ENCODE data around the gene CHN1.

The CHN1 gene

GRCh38 chr2:174970092-174970491 is 35.1 kb downstream of the CHN1 start:
- no peak overlapping the region for H4K8ac ChIP-seq (ENCODE audit: low read depth, low read length)
- no peak overlapping the region for H4K12ac ChIP-seq (ENCODE audit: low read depth, low read length)
- peaks cover 0 to 7% of the 10 kb centered on the region in 2 experiments for H3K4me1 ChIP-seq (ENCODE audit: control insufficient read depth in 1 of 2, insufficient read depth in 2 of 2, low read length in 2 of 2)
- no peak overlapping the region for H3K18ac ChIP-seq (ENCODE audit: low read length)
- H3K23ac ChIP-seq (ENCODE audit: low read length) = no peak overlapping the region
- H3K79me2 ChIP-seq (ENCODE audit: control insufficient read depth, insufficient read depth, low read length, poor library complexity) = peaks cover 1% of the 10 kb centered on the region
- no peak overlapping the region for H3K4me2 ChIP-seq (ENCODE audit: low read length)
- H3K9me3 ChIP-seq (ENCODE audit: insufficient read depth, low read depth, low read length) = no peaks in the 10 kb centered on the region
- no CpG with 5 or more reads among the region's 1 CpG for WGBS (ENCODE audit: extremely low coverage, insufficient coverage, insufficient read length)
- peak in 1 of 2 donors; percentile 37 for DNase-seq
- no peak overlapping the region for H3K4me3 ChIP-seq (ENCODE audit: low read depth, low read length)
- no peak overlapping the region for H2AK5ac ChIP-seq (ENCODE audit: low read length)
- H3K4ac ChIP-seq (ENCODE audit: low read depth, low read length) = no peak overlapping the region
- H3K27ac ChIP-seq (ENCODE audit: low read depth, low read length) = no peak overlapping the region
- H2BK120ac ChIP-seq (ENCODE audit: insufficient read depth, low read length, poor library complexity) = no peak overlapping the region
- no peak overlapping the region for H3K9ac ChIP-seq (ENCODE audit: low read length)
- H3K36me3 ChIP-seq (ENCODE audit: control insufficient read depth in 1 of 2, insufficient read depth in 2 of 2, low read length in 2 of 2) = no peaks in the 10 kb centered on the region
- no peak overlapping the region for H2AFZ ChIP-seq (ENCODE audit: insufficient read depth, low read length, poor library complexity)
- no peak overlapping the region for H2BK5ac ChIP-seq (ENCODE audit: low read depth, low read length, poor library complexity)
- H3K27me3 ChIP-seq (ENCODE audit: insufficient read depth, low read length) = no peaks in the 10 kb centered on the region
- H3K79me1 ChIP-seq (ENCODE audit: low read length) = no peaks in the 10 kb centered on the region
- no peak overlapping the region for H3K14ac ChIP-seq (ENCODE audit: low read length)
- H2BK12ac ChIP-seq (ENCODE audit: low read length) = no peak overlapping the region
- no peak overlapping the region for H4K91ac ChIP-seq (ENCODE audit: low read depth, low read length)

- H3K79me2 ChIP-seq (ENCODE audit: control insufficient read depth, insufficient read depth, low read length, poor library complexity) = peaks cover 1% of the 10 kb centered on the region
- no CpG with 5 or more reads among the region's 6 CpGs for WGBS (ENCODE audit: extremely low coverage, insufficient coverage, insufficient read length)
- H3K9ac ChIP-seq (ENCODE audit: low read length) = no peak overlapping the region
- no peak overlapping the region for H2BK12ac ChIP-seq (ENCODE audit: low read length)
- H3K9me3 ChIP-seq (ENCODE audit: insufficient read depth, low read depth, low read length) = no peaks in the 10 kb centered on the region
- H2BK5ac ChIP-seq (ENCODE audit: low read depth, low read length, poor library complexity) = no peak overlapping the region
- no peaks in the 10 kb centered on the region for H3K27me3 ChIP-seq (ENCODE audit: insufficient read depth, low read length)
- no peak overlapping the region for H3K4me3 ChIP-seq (ENCODE audit: low read depth, low read length)
- no peaks in the 10 kb centered on the region for H3K79me1 ChIP-seq (ENCODE audit: low read length)
- no peak overlapping the region for H3K4me2 ChIP-seq (ENCODE audit: low read length)
- H2BK120ac ChIP-seq (ENCODE audit: insufficient read depth, low read length, poor library complexity) = no peak overlapping the region
- H2AK5ac ChIP-seq (ENCODE audit: low read length) = no peak overlapping the region
- no peak overlapping the region for H3K27ac ChIP-seq (ENCODE audit: low read depth, low read length)
- H3K36me3 ChIP-seq (ENCODE audit: control insufficient read depth in 1 of 2, insufficient read depth in 2 of 2, low read length in 2 of 2) = no peaks in the 10 kb centered on the region
- H3K18ac ChIP-seq (ENCODE audit: low read length) = no peak overlapping the region
- no peak overlapping the region for H4K12ac ChIP-seq (ENCODE audit: low read depth, low read length)
- H3K4ac ChIP-seq (ENCODE audit: low read depth, low read length) = no peak overlapping the region
- no peak overlapping the region for H4K91ac ChIP-seq (ENCODE audit: low read depth, low read length)
- DNase-seq = no peak
- H3K4me1 ChIP-seq (ENCODE audit: control insufficient read depth in 1 of 2, insufficient read depth in 2 of 2, low read length in 2 of 2) = peaks cover 0 to 7% of the 10 kb centered on the region in 2 experiments
- H3K14ac ChIP-seq (ENCODE audit: low read length) = no peak overlapping the region
- no peak overlapping the region for H2AFZ ChIP-seq (ENCODE audit: insufficient read depth, low read length, poor library complexity)
- no peak overlapping the region for H3K23ac ChIP-seq (ENCODE audit: low read length)
- no peak overlapping the region for H4K8ac ChIP-seq (ENCODE audit: low read depth, low read length)
Observed at GRCh38 chr2:174969091-174969734, 36.0 kb downstream of the CHN1 start.

- H2AFZ ChIP-seq (ENCODE audit: insufficient read depth, low read length, poor library complexity) = no peak overlapping the region
- H3K9me3 ChIP-seq (ENCODE audit: insufficient read depth, low read depth, low read length) = no peaks in the 10 kb centered on the region
- H2BK12ac ChIP-seq (ENCODE audit: low read length) = no peak overlapping the region
- no peak overlapping the region for H4K8ac ChIP-seq (ENCODE audit: low read depth, low read length)
- H3K27ac ChIP-seq (ENCODE audit: low read depth, low read length) = no peak overlapping the region
- H4K12ac ChIP-seq (ENCODE audit: low read depth, low read length) = no peak overlapping the region
- H4K91ac ChIP-seq (ENCODE audit: low read depth, low read length) = no peak overlapping the region
- no CpG with 5 or more reads among the region's 3 CpGs for WGBS (ENCODE audit: extremely low coverage, insufficient coverage, insufficient read length)
- no peak overlapping the region for H3K9ac ChIP-seq (ENCODE audit: low read length)
- DNase-seq = no peak
- no peak overlapping the region for H3K4ac ChIP-seq (ENCODE audit: low read depth, low read length)
- no peaks in the 10 kb centered on the region for H3K27me3 ChIP-seq (ENCODE audit: insufficient read depth, low read length)
- no peak overlapping the region for H3K14ac ChIP-seq (ENCODE audit: low read length)
- peaks cover 2 to 11% of the 10 kb centered on the region in 2 experiments for H3K4me1 ChIP-seq (ENCODE audit: control insufficient read depth in 1 of 2, insufficient read depth in 2 of 2, low read length in 2 of 2)
- no peak overlapping the region for H3K23ac ChIP-seq (ENCODE audit: low read length)
- no peak overlapping the region for H2BK120ac ChIP-seq (ENCODE audit: insufficient read depth, low read length, poor library complexity)
- no peak overlapping the region for H2BK5ac ChIP-seq (ENCODE audit: low read depth, low read length, poor library complexity)
- H3K18ac ChIP-seq (ENCODE audit: low read length) = no peak overlapping the region
- no peak overlapping the region for H2AK5ac ChIP-seq (ENCODE audit: low read length)
- no peaks in the 10 kb centered on the region for H3K36me3 ChIP-seq (ENCODE audit: control insufficient read depth in 1 of 2, insufficient read depth in 2 of 2, low read length in 2 of 2)
- H3K4me3 ChIP-seq (ENCODE audit: low read depth, low read length) = no peak overlapping the region
- H3K4me2 ChIP-seq (ENCODE audit: low read length) = no peak overlapping the region
- H3K79me2 ChIP-seq (ENCODE audit: control insufficient read depth, insufficient read depth, low read length, poor library complexity) = peaks cover 1% of the 10 kb centered on the region
- no peaks in the 10 kb centered on the region for H3K79me1 ChIP-seq (ENCODE audit: low read length)
Observed at GRCh38 chr2:174967691-174968260, 37.4 kb downstream of the CHN1 start.

GRCh38 chr2:174967086-174967485 is 38.1 kb downstream of the CHN1 start:
- Histone ChIP-seq H3K9ac (ENCODE audit: low read length) (no peak overlapping the region), H3K4me3 (ENCODE audit: low read depth, low read length) (no peak overlapping the region)

More at GRCh38 chr2:174967086-174967485, 38.1 kb downstream of the CHN1 start:
- Histone ChIP-seq H2BK120ac (ENCODE audit: insufficient read depth, low read length, poor library complexity) (no peak overlapping the region), H3K36me3 (ENCODE audit: control insufficient read depth in 1 of 2, insufficient read depth in 2 of 2, low read length in 2 of 2) (no peaks in the 10 kb centered on the region), H3K18ac (ENCODE audit: low read length) (no peak overlapping the region), H3K4me1 (ENCODE audit: control insufficient read depth in 1 of 2, insufficient read depth in 2 of 2, low read length in 2 of 2) (peaks cover 2 to 8% of the 10 kb centered on the region in 2 experiments), H2BK12ac (ENCODE audit: low read length) (no peak overlapping the region), H2AK5ac (ENCODE audit: low read length) (no peak overlapping the region), H3K79me1 (ENCODE audit: low read length) (no peaks in the 10 kb centered on the region), H3K14ac (ENCODE audit: low read length) (no peak overlapping the region), H3K23ac (ENCODE audit: low read length) (no peak overlapping the region), H2BK5ac (ENCODE audit: low read depth, low read length, poor library complexity) (no peak overlapping the region), H3K4ac (ENCODE audit: low read depth, low read length) (no peak overlapping the region), H3K9me3 (ENCODE audit: insufficient read depth, low read depth, low read length) (no peaks in the 10 kb centered on the region), H3K79me2 (ENCODE audit: control insufficient read depth, insufficient read depth, low read length, poor library complexity) (peaks cover 1% of the 10 kb centered on the region), H3K27ac (ENCODE audit: low read depth, low read length) (no peak overlapping the region), H4K8ac (ENCODE audit: low read depth, low read length) (peak overlapping the region; percentile 7), H4K91ac (ENCODE audit: low read depth, low read length) (no peak overlapping the region), H3K4me2 (ENCODE audit: low read length) (no peak overlapping the region), H2AFZ (ENCODE audit: insufficient read depth, low read length, poor library complexity) (no peak overlapping the region), H4K12ac (ENCODE audit: low read depth, low read length) (no peak overlapping the region), H3K27me3 (ENCODE audit: insufficient read depth, low read length) (no peaks in the 10 kb centered on the region)
- DNase-seq = no peak
- WGBS (ENCODE audit: extremely low coverage, insufficient coverage, insufficient read length) = no CpG with 5 or more reads among the region's 6 CpGs
